GM23248 (cell line): Measurements from ENCODE around the gene DPP6.
"Not testable (repeated sequence)": the region's sequence is repeated elsewhere in the genome, so short reads cannot be mapped to it uniquely, and the experiment has no call there.

Experiments
- EZH2 ChIP-seq: fragments of 200-600 bp; sonication (generic); IDR thresholded peaks from 2 replicates; pipeline ENCODE4 v1.6.1; 2018; ENCODE audit warnings: antibody characterized with exemption, mild to moderate bottlenecking; ENCODE audit not compliant: insufficient read depth, poor library complexity, severe bottlenecking
- EZH2phosphoT487 ChIP-seq: fragments of 200-600 bp; sonication (generic); IDR thresholded peaks from 2 replicates; pipeline ENCODE4 v1.6.1; 2018; ENCODE audit warnings: antibody characterized with exemption, moderate library complexity, mild to moderate bottlenecking, low read depth; ENCODE audit not compliant: insufficient read depth

- not testable (repeated sequence) for TF ChIP-seq EZH2, EZH2phosphoT487
Observed at GRCh38 chr7:154058783-154059182, 6.6 kb downstream of the DPP6 start.
